ENCODE measurements around the gene CRYBG1. TPM values are rescaled to one million over a fixed set of nuclear protein-coding genes. Genes with fewer than 3 reads are reported as not detected.
"Not testable (repeated sequence)": the region's sequence is repeated elsewhere in the genome, so short reads cannot be mapped to it uniquely, and the experiment has no call there.

Gene CRYBG1
- polyA plus RNA-seq, 1 experiment: 0.75 TPM

DNA sequence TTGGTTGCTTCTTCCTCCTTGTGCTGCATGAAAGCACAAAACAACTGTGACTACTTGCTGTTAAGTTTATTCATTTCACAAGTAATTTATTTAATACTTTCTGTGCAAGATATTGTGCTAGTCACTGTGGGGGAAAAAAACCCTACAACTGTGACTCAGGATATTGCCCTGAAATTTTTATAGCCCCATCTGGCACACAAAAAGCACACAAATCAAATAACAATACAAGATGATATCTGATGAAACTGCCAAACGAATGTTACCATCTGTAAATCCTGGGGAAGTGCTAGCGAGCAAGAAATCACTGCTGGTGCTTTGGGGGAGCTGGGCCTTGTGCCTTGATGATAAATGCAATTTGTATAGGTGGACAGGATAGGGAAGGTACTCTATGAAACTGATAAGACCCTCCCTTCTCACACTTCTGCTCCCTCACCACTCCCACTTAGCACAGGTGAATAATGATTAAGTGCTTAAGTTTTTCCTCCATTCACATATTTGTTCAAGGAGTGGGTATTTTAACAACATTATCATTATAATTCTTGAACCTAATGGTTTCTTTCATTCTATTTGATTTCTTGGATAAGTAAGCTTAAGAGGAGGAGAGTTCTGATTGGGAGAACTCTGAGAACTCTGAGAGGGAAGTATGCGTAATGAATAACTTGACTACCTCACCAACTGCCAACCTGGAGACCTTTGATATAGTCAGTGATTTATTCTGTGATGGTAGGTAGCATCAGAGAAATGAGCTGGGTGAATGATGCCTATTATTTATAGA, 153.5 kb downstream of the CRYBG1 start:
- POLR2A ChIA-PET: no interaction called here
- TF ChIP-seq, protein P1, sequence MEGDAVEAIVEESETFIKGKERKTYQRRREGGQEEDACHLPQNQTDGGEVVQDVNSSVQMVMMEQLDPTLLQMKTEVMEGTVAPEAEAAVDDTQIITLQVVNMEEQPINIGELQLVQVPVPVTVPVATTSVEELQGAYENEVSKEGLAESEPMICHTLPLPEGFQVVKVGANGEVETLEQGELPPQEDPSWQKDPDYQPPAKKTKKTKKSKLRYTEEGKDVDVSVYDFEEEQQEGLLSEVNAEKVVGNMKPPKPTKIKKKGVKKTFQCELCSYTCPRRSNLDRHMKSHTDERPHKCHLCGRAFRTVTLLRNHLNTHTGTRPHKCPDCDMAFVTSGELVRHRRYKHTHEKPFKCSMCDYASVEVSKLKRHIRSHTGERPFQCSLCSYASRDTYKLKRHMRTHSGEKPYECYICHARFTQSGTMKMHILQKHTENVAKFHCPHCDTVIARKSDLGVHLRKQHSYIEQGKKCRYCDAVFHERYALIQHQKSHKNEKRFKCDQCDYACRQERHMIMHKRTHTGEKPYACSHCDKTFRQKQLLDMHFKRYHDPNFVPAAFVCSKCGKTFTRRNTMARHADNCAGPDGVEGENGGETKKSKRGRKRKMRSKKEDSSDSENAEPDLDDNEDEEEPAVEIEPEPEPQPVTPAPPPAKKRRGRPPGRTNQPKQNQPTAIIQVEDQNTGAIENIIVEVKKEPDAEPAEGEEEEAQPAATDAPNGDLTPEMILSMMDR (IDR thresholded peaks at IDR 0.05; ENCODE audit: insufficient read depth, low read depth, low read length): no peak

GRCh38 chr6:106514583-106514885, 154.0 kb downstream of the CRYBG1 start:
- Histone ChIP-seq H3K4me3 (ENCODE audit: low read depth, low read length) (no peak overlapping the region), H3K36me3 (ENCODE audit: control insufficient read depth, insufficient read depth, low read length) (no peaks in the 10 kb centered on the region), H3K27me3 (ENCODE audit: control insufficient read depth, insufficient read depth, low read length) (peaks cover 7% of the 10 kb centered on the region)
- ChIA-PET POLR2A (no interaction called here), CTCF (no interaction called here)
- TF ChIP-seq, protein P1 (IDR thresholded peaks at IDR 0.05; ENCODE audit: insufficient read depth, low read depth, low read length): no peak
- no peak for DNase-seq (ENCODE audit: low read depth)

More for the DNA sequence above, 153.5 kb downstream of the CRYBG1 start:
- no peak for DNase-seq (ENCODE audit: low read depth)
- H3K36me3 ChIP-seq (ENCODE audit: control insufficient read depth, insufficient read depth, low read length): no peaks in the 10 kb centered on the region
- CTCF ChIA-PET: interaction anchor here (0.6 to 1.0 kb wide), 2 partner anchors 50 to 115 kb away, joined by 3 read pairs; no protein-coding TSS in a partner anchor
- no peak overlapping the region for H3K4me3 ChIP-seq (ENCODE audit: low read depth, low read length)
- peaks cover 9% of the 10 kb centered on the region for H3K27me3 ChIP-seq (ENCODE audit: control insufficient read depth, insufficient read depth, low read length)

GRCh38 chr6:106515582-106515981, 155.1 kb downstream of the CRYBG1 start:
- H3K36me3 ChIP-seq (ENCODE audit: control insufficient read depth, insufficient read depth, low read length); H3K4me3 ChIP-seq (ENCODE audit: low read depth, low read length); POLR2A ChIA-PET; DNase-seq (ENCODE audit: low read depth); CTCF ChIA-PET; H3K27me3 ChIP-seq (ENCODE audit: control insufficient read depth, insufficient read depth, low read length): not testable (repeated sequence)

- DNase-seq (ENCODE audit: low read depth): no peak
- Histone ChIP-seq H3K36me3 (ENCODE audit: control insufficient read depth, insufficient read depth, low read length) (no peaks in the 10 kb centered on the region), H3K4me3 (ENCODE audit: low read depth, low read length) (no peak overlapping the region), H3K27me3 (ENCODE audit: control insufficient read depth, insufficient read depth, low read length) (no peaks in the 10 kb centered on the region)
- ChIA-PET POLR2A (interaction anchor here (0.6 kb wide), 1 partner anchor 10 kb away, joined by 9 read pairs; no protein-coding TSS in a partner anchor), CTCF (no interaction called here)
- TF ChIP-seq, protein P1 (IDR thresholded peaks at IDR 0.05; ENCODE audit: insufficient read depth, low read depth, low read length): no peak
Observed at GRCh38 chr6:106516616-106517015, 156.1 kb downstream of the CRYBG1 start.

GRCh38 chr6:106517706-106518105, 157.2 kb downstream of the CRYBG1 start:
- DNase-seq (ENCODE audit: low read depth): no peak
- ChIA-PET CTCF (no interaction called here), POLR2A (no interaction called here)
- Histone ChIP-seq H3K27me3 (ENCODE audit: control insufficient read depth, insufficient read depth, low read length) (no peaks in the 10 kb centered on the region), H3K36me3 (ENCODE audit: control insufficient read depth, insufficient read depth, low read length) (no peaks in the 10 kb centered on the region), H3K4me3 (ENCODE audit: low read depth, low read length) (no peak overlapping the region)
- TF ChIP-seq, protein P1 (IDR thresholded peaks at IDR 0.05; ENCODE audit: insufficient read depth, low read depth, low read length): no peak

GRCh38 chr6:106518748-106519147, 158.2 kb downstream of the CRYBG1 start:
- TF ChIP-seq, protein P1 (IDR thresholded peaks at IDR 0.05; ENCODE audit: insufficient read depth, low read depth, low read length): no peak
- Histone ChIP-seq H3K4me3 (ENCODE audit: low read depth, low read length) (no peak overlapping the region), H3K27me3 (ENCODE audit: control insufficient read depth, insufficient read depth, low read length) (no peaks in the 10 kb centered on the region), H3K36me3 (ENCODE audit: control insufficient read depth, insufficient read depth, low read length) (no peaks in the 10 kb centered on the region)
- POLR2A ChIA-PET: no interaction called here
- CTCF ChIA-PET: interaction anchor here (1.2 kb wide), 1 partner anchor 14 kb away, joined by 3 read pairs; no protein-coding TSS in a partner anchor
- no peak for DNase-seq (ENCODE audit: low read depth)

Data from BJ (cell line).